Loucy (cell line): Measurements from ENCODE around the gene IQCK.

Source experiments
- H2AFZ ChIP-seq: fragments of 200-600 bp; sonication (generic); 2 replicates; pipeline ENCODE4 v1.6.0; 2016; ENCODE audit warnings: antibody characterized with exemption, mild to moderate bottlenecking, low read length, moderate library complexity
- H3F3A ChIP-seq: fragments of 200-600 bp; 2 replicates; pipeline ENCODE4 v1.6.0; 2016; ENCODE audit warnings: antibody characterized with exemption, low read depth, mild to moderate bottlenecking
- H3K27me3 ChIP-seq: fragments of 200-600 bp; sonication (generic); 2 replicates; pipeline ENCODE4 v1.6.1; 2014; ENCODE audit warnings: low read length, mild to moderate bottlenecking; ENCODE audit not compliant: insufficient read depth, poor library complexity, severe bottlenecking
- H3K36me3 ChIP-seq: fragments of 200-600 bp; sonication (generic); 2 replicates; pipeline ENCODE4 v1.6.1; 2016; ENCODE audit warnings: low read length; ENCODE audit not compliant: insufficient read depth
- H3K4me1 ChIP-seq: fragments of 200-600 bp; sonication (generic); 2 replicates; pipeline ENCODE4 v1.5.1; 2014; ENCODE audit warnings: low read length, mild to moderate bottlenecking; ENCODE audit not compliant: insufficient read depth, poor library complexity, severe bottlenecking
- H3K4me2 ChIP-seq: fragments of 200-600 bp; sonication (generic); 2 replicates; pipeline ENCODE4 v1.6.0; 2014; ENCODE audit warnings: antibody characterized with exemption, low read length, low read depth, mild to moderate bottlenecking; ENCODE audit not compliant: poor library complexity, severe bottlenecking
- H3K4me3 ChIP-seq: fragments of 200-600 bp; sonication (generic); 2 replicates; pipeline ENCODE4 v1.5.1; 2014; ENCODE audit warnings: low read length, mild to moderate bottlenecking, mixed read lengths; ENCODE audit not compliant: poor library complexity, severe bottlenecking
- H3K79me2 ChIP-seq: fragments of 200-600 bp; sonication (generic); 2 replicates; pipeline ENCODE4 v1.6.1; 2014; ENCODE audit warnings: low read length; ENCODE audit not compliant: insufficient read depth
- H3K9ac ChIP-seq: fragments of 200-600 bp; sonication (generic); 2 replicates; pipeline ENCODE4 v1.6.0; 2014; ENCODE audit warnings: mild to moderate bottlenecking, low read depth, low read length, moderate library complexity; ENCODE audit not compliant: poor library complexity, severe bottlenecking
- H3K9me2 ChIP-seq: fragments of 200-600 bp; sonication (generic); replicated peaks from 2 replicates; pipeline ENCODE4 v1.6.1; 2016; ENCODE audit warnings: low read depth, low read length, mixed read lengths
- H3K9me3 ChIP-seq: fragments of 200-600 bp; sonication (generic); 2 replicates; pipeline ENCODE4 v1.6.1; 2014; ENCODE audit warnings: mild to moderate bottlenecking, antibody characterized with exemption, low read length, low read depth; ENCODE audit not compliant: insufficient read depth
- H4K20me1 ChIP-seq: fragments of 200-600 bp; sonication (generic); 2 replicates; pipeline ENCODE4 v1.6.0; 2014; ENCODE audit warnings: antibody characterized with exemption, low read length, mild to moderate bottlenecking; ENCODE audit not compliant: insufficient read depth, poor library complexity, severe bottlenecking
- EZH2phosphoT487 ChIP-seq: fragments of 200-600 bp; IDR thresholded peaks from 2 replicates; pipeline ENCODE4 v1.6.1; 2018; ENCODE audit warnings: antibody characterized with exemption, mild to moderate bottlenecking, moderate library complexity, borderline replicate concordance
- TF ChIP-seq, protein P1 (sequence below): fragments of 200-600 bp; sonication (generic); conservative IDR thresholded peaks from 2 replicates; pipeline ENCODE4 v1.5.1; 2014; ENCODE audit warnings: mild to moderate bottlenecking, antibody characterized with exemption, low read length

The IQCK gene

DNA sequence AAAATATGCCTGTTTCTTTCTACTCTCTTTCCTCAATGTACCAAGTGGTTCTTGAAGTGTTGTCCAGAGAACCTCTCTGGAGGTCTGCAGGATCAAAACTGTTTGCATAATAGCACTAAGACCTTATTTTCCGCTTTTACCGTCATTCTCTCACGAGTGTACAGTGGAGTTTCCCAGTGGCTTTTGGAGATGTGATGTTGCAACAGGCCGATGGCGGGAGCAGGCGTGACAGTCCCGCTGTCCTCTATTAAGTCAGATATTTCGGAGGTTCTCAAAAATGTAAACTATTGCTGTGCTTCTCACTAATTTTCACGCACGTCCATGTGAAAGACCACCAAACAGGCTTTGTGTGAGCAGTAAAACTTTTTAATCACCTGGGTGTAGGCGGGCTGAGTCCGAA is 174.8 kb downstream of the IQCK start:
- no peak for TF ChIP-seq EZH2phosphoT487
- TF ChIP-seq, protein P1, sequence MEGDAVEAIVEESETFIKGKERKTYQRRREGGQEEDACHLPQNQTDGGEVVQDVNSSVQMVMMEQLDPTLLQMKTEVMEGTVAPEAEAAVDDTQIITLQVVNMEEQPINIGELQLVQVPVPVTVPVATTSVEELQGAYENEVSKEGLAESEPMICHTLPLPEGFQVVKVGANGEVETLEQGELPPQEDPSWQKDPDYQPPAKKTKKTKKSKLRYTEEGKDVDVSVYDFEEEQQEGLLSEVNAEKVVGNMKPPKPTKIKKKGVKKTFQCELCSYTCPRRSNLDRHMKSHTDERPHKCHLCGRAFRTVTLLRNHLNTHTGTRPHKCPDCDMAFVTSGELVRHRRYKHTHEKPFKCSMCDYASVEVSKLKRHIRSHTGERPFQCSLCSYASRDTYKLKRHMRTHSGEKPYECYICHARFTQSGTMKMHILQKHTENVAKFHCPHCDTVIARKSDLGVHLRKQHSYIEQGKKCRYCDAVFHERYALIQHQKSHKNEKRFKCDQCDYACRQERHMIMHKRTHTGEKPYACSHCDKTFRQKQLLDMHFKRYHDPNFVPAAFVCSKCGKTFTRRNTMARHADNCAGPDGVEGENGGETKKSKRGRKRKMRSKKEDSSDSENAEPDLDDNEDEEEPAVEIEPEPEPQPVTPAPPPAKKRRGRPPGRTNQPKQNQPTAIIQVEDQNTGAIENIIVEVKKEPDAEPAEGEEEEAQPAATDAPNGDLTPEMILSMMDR, result no peak
- no peak overlapping the region for H3K4me2 ChIP-seq
- no peaks in the 10 kb centered on the region for H3F3A ChIP-seq
- no peaks in the 10 kb centered on the region for H3K27me3 ChIP-seq
- H3K4me3 ChIP-seq, result no peak overlapping the region
- H3K9me3 ChIP-seq, result no peaks in the 10 kb centered on the region
- H3K79me2 ChIP-seq, result no peaks in the 10 kb centered on the region
- no peaks in the 10 kb centered on the region for H3K4me1 ChIP-seq
- no peaks in the 10 kb centered on the region for H4K20me1 ChIP-seq
- no peaks in the 10 kb centered on the region for H3K36me3 ChIP-seq
- no peaks in the 10 kb centered on the region for H3K9me2 ChIP-seq
- H2AFZ ChIP-seq, result no peak overlapping the region
- no peak overlapping the region for H3K9ac ChIP-seq

DNA sequence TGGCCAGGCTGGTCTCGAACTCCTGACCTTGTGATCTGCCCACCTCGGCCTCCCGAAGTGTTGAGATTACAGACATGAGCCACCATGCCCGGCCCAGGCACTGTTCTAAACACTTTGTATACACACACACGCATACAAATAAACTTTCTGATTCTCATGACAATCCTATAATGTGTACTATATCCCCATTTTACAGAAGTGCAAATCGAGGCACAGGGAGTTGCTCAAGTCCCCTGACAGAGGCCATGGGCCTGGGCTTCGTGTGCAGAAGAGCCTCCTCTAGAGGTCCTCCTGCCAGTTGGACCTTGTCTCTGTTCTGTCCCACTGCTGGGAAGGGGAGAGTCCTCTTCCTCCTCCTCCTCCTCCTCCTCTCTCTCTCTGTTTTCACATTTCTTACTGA is 176.5 kb downstream of the IQCK start:
- no peaks in the 10 kb centered on the region for H3K36me3 ChIP-seq

DNA sequence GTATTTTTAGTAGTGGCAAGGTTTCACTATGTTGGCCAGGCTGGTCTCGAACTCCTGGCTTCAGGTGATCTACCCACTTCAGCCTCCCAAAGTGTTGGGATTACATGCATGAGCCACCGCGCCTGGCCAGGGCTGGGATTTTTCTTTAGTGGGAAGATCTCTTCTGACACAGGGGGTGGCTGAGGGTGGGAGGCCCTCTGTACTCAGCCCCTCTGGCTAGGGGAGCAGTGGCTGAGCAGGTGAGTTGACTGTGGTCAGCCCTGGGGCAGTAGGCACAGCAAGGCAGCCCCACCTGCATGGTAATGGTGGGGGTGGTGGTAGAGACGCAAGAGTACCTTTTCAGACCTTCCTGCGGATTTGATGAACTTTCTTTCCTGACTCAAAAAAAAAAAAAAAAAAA is 178.9 kb downstream of the IQCK start:
- Histone ChIP-seq H3K4me3 (no peak overlapping the region), H3K27me3 (no peaks in the 10 kb centered on the region), H3K79me2 (no peaks in the 10 kb centered on the region), H3K4me2 (no peak overlapping the region), H3K9ac (no peak overlapping the region), H3K9me2 (no peaks in the 10 kb centered on the region), H3K4me1 (no peaks in the 10 kb centered on the region), H2AFZ (no peak overlapping the region), H3K36me3 (no peaks in the 10 kb centered on the region), H4K20me1 (no peaks in the 10 kb centered on the region), H3F3A (no peaks in the 10 kb centered on the region), H3K9me3 (no peaks in the 10 kb centered on the region)
- TF ChIP-seq, protein P1, result no peak
- no peak for TF ChIP-seq EZH2phosphoT487

More for the DNA sequence above, 176.5 kb downstream of the IQCK start:
- H3K27me3 ChIP-seq, result no peaks in the 10 kb centered on the region
- H3K79me2 ChIP-seq, result no peaks in the 10 kb centered on the region
- H3K9me2 ChIP-seq, result no peaks in the 10 kb centered on the region
- H3K4me3 ChIP-seq, result no peak overlapping the region
- no peaks in the 10 kb centered on the region for H3F3A ChIP-seq
- H3K4me1 ChIP-seq, result no peaks in the 10 kb centered on the region
- no peak for TF ChIP-seq EZH2phosphoT487
- TF ChIP-seq, protein P1, result no peak
- no peak overlapping the region for H3K9ac ChIP-seq
- H3K9me3 ChIP-seq, result no peaks in the 10 kb centered on the region
- H2AFZ ChIP-seq, result no peak overlapping the region
- no peak overlapping the region for H3K4me2 ChIP-seq
- H4K20me1 ChIP-seq, result no peaks in the 10 kb centered on the region
